GM12892 (cell line): ENCODE data around the gene TRPM8.

ENCODE experiments used
- DNase-seq: peaks from one replicate; pipeline ENCODE4 v3.0.0; 2011; ENCODE audit not compliant: insufficient read length
- FAIRE-seq: peaks from 2 replicates; lab custom pipeline; 2011; peaks lifted over from hg19 to GRCh38; lab: Jason Lieb, UNC
- POLR2A ChIP-seq: IDR thresholded peaks from 2 replicates; pipeline ENCODE4 v1.6.1; 2011; ENCODE audit warnings: low read depth, low read length, control low read depth
- POLR2AphosphoS5 ChIP-seq: IDR thresholded peaks from 2 replicates; pipeline ENCODE4 v1.6.1; 2011; ENCODE audit warnings: low read depth, low read length, control low read depth
- TAF1 ChIP-seq: IDR thresholded peaks from 2 replicates; pipeline ENCODE4 v1.6.1; 2011; ENCODE audit warnings: low read depth, mild to moderate bottlenecking, control low read depth, low read length, borderline replicate concordance

Gene TRPM8

DNA sequence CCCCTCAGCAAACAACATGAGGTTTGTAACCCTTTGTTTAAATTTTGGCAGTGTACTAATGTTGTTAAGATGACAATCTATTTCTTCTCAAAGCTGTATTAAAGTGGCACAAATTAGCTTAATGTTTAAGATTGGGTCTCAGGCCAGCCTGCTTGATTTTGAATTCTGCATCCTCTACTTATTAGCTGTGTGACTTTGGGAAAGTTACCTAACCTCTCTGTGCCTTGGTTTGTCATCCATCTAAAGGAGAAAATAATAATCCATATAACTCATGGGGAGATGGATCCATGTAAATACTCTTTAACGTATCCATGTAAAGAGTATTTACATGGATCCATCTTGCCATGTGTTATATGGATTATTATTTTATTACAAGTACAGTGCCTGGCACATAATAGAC is 2.1 kb downstream of the TRPM8 start:
- no peak for DNase-seq
- TF ChIP-seq POLR2A, result no peak
- TF ChIP-seq POLR2AphosphoS5, result no peak
- no peak for TF ChIP-seq TAF1
- no peak for FAIRE-seq

GRCh38 chr2:233919938-233920337 is 2.8 kb downstream of the TRPM8 start:
- TF ChIP-seq POLR2A, result no peak
- no peak for TF ChIP-seq POLR2AphosphoS5
- TF ChIP-seq TAF1, result no peak
- DNase-seq, result no peak
- no peak for FAIRE-seq

GRCh38 chr2:233922471-233922870 is 5.3 kb downstream of the TRPM8 start:
- FAIRE-seq, result no peak

GRCh38 chr2:233925402-233925801 is 8.2 kb downstream of the TRPM8 start:
- FAIRE-seq (no peak), DNase-seq (no peak)
- TF ChIP-seq POLR2A (no peak), POLR2AphosphoS5 (no peak), TAF1 (no peak)

More at GRCh38 chr2:233922471-233922870, 5.3 kb downstream of the TRPM8 start:
- no peak for DNase-seq
- no peak for TF ChIP-seq TAF1
- no peak for TF ChIP-seq POLR2AphosphoS5
- TF ChIP-seq POLR2A, result no peak

GRCh38 chr2:233926806-233927205 is 9.6 kb downstream of the TRPM8 start:
- TF ChIP-seq POLR2AphosphoS5 (no peak), TAF1 (no peak)
- no peak for FAIRE-seq

GRCh38 chr2:233928594-233929351 is 11.6 kb downstream of the TRPM8 start:
- FAIRE-seq (no peak), DNase-seq (no peak)
- no peak for TF ChIP-seq TAF1
- TF ChIP-seq POLR2A, result no peak
- TF ChIP-seq POLR2AphosphoS5, result no peak

More at GRCh38 chr2:233926806-233927205, 9.6 kb downstream of the TRPM8 start:
- DNase-seq, result no peak

GRCh38 chr2:233929352-233930022 is 12.3 kb downstream of the TRPM8 start:
- no peak for DNase-seq
- FAIRE-seq, result no peak
- TF ChIP-seq POLR2AphosphoS5 (no peak), TAF1 (no peak), POLR2A (no peak)

- DNase-seq (no peak), FAIRE-seq (no peak)
- TF ChIP-seq POLR2AphosphoS5, result no peak
These were observed 17.4 kb downstream of the TRPM8 start for GRCh38 chr2:233934524-233934923.

GRCh38 chr2:233935426-233935825 is 18.3 kb downstream of the TRPM8 start:
- no peak for TF ChIP-seq POLR2A
- no peak for TF ChIP-seq POLR2AphosphoS5
- no peak for TF ChIP-seq TAF1
- DNase-seq, result no peak
- FAIRE-seq, result no peak

DNA sequence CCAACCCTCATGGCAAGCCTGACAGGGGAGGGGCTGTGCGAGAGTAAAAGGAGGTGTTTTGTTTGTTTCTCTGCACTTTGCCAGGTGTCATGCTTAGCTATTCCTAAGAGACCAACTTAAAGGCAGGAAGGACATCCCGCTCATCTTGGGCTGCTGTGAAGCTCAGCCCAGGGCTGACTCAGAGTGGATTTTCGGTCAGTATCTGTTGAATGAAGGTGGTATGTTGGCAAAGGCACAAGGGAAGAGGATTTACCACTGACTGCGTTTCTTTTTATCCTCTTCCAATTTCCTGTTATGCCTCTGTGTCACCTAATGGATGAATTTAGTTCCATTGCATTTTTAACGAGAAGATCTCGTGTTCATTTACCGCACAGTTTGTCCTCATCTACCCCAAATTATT is 18.9 kb downstream of the TRPM8 start:
- no peak for FAIRE-seq
- TF ChIP-seq TAF1, result no peak
- TF ChIP-seq POLR2AphosphoS5, result no peak
- TF ChIP-seq POLR2A, result no peak
- no peak for DNase-seq

DNA sequence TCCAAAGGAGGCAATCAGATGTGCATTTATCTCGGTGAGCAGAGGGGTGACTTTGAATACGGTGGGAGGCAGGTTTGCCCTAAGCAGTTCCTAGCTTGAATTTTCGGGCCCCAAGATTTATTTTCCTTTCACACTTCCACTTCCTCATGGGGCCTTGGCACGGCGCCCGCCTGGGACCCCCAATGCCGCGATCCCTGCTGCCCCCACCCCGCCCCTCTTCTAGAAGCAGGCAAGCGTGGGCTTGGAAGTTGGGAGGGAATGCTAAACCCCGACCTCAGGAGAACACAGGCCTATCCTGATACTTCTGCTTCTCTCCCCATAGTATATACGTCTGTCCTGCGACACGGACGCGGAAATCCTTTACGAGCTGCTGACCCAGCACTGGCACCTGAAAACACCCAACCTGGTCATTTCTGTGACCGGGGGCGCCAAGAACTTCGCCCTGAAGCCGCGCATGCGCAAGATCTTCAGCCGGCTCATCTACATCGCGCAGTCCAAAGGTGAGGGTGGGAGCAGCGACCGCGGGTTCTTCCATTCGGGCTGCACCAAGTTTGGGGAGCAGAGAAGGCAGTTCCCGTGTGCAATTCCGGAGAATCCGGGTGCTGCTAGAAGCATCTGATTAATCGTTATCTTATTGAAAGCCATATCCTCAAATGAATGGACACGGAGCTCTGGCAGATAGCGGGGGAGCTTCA is 21.6 kb downstream of the TRPM8 start:
- FAIRE-seq (no peak), DNase-seq (no peak)
- TF ChIP-seq TAF1 (no peak), POLR2A (no peak)

GRCh38 chr2:233940376-233941276 is 23.5 kb downstream of the TRPM8 start:
- no peak for DNase-seq
- FAIRE-seq, result no peak

GRCh38 chr2:233942731-233943130 is 25.6 kb downstream of the TRPM8 start:
- DNase-seq (no peak), FAIRE-seq (no peak)
- TF ChIP-seq POLR2A (no peak), POLR2AphosphoS5 (no peak), TAF1 (no peak)

More at GRCh38 chr2:233940376-233941276, 23.5 kb downstream of the TRPM8 start:
- no peak for TF ChIP-seq TAF1
- TF ChIP-seq POLR2AphosphoS5, result no peak
- TF ChIP-seq POLR2A, result no peak
